PC-9 (cell line): Measurements from ENCODE around the gene DPP7.

ENCODE experiments used
- EZH2 ChIP-seq: fragments of 200-600 bp; sonication (generic); IDR thresholded peaks from 2 replicates; pipeline ENCODE4 v1.8.0; 2017; ENCODE audit warnings: antibody characterized with exemption, low read depth
- TF ChIP-seq, protein P1 (sequence below): fragments of 200-600 bp; sonication (generic); conservative IDR thresholded peaks from 2 replicates; pipeline ENCODE4 v1.6.1; 2017; ENCODE audit warnings: mixed run types, antibody characterized with exemption, mild to moderate bottlenecking, moderate library complexity

DNA sequence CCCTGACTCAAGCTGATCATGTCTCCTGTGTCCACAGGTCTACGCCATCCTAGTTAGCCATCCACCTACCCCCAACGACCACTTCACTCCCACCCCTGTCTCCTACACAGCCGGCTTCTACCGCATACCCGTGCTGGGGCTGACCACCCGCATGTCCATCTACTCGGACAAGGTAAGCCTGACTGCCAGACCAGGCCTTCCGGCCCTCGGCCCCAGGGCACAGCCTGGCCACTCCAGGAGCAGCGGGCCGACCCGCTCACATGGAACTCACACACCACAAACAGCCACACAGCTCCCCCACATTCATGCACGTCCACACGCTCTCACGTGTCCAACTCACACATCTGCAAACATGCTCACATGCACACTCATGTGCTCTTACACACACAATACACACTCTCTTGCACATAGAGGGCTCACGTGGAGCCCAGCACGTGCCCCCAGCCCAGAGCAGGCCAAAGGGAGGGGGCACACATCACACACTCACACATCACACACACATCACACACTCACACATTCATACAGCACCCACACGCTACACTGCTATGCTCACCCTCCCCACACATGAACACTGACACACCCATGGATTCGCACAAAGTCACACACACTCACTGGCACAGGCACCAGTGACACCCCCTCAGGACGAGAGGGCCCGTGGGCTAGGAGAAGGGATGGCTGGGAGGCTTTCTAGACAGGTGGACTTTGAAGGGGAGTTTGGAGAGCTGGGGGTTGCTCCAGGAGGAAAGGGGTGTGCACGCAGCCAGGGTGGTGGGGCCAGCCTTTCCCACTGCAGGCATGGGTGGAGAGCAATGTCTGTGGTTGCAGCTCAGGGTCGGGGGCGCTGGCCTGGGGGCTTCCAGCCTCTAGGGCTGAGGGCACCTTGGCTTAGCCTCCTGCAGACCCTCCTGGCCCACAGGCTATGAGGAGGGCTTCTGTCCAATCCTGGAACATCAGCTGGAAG is 27.7 kb upstream of the DPP7 start:
- TF ChIP-seq, protein P1, sequence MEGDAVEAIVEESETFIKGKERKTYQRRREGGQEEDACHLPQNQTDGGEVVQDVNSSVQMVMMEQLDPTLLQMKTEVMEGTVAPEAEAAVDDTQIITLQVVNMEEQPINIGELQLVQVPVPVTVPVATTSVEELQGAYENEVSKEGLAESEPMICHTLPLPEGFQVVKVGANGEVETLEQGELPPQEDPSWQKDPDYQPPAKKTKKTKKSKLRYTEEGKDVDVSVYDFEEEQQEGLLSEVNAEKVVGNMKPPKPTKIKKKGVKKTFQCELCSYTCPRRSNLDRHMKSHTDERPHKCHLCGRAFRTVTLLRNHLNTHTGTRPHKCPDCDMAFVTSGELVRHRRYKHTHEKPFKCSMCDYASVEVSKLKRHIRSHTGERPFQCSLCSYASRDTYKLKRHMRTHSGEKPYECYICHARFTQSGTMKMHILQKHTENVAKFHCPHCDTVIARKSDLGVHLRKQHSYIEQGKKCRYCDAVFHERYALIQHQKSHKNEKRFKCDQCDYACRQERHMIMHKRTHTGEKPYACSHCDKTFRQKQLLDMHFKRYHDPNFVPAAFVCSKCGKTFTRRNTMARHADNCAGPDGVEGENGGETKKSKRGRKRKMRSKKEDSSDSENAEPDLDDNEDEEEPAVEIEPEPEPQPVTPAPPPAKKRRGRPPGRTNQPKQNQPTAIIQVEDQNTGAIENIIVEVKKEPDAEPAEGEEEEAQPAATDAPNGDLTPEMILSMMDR = no peak
- TF ChIP-seq EZH2 = no peak
